ENCODE measurements around the gene CELF2.

DNA sequence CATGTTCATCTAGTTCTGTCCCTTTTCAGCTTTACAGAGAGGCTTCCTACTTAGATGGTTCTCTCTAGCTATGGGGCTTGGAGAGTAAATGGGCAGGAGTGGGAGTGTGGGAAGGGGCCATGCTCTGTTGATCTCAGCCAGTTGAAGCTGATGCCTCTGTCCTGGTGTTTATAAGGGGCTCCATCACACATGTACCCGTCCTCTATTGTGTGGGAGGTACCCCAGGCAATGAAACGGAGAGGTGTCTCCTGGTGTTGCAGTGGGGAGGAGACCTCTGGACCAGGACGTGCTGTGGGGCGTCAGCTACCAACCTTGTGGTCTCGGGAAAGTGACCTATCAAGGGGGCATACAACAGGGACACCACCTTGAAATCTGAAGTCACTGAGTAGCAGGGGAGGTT lies 173.5 kb downstream of the CELF2 start:
- TF ChIP-seq, protein P1, sequence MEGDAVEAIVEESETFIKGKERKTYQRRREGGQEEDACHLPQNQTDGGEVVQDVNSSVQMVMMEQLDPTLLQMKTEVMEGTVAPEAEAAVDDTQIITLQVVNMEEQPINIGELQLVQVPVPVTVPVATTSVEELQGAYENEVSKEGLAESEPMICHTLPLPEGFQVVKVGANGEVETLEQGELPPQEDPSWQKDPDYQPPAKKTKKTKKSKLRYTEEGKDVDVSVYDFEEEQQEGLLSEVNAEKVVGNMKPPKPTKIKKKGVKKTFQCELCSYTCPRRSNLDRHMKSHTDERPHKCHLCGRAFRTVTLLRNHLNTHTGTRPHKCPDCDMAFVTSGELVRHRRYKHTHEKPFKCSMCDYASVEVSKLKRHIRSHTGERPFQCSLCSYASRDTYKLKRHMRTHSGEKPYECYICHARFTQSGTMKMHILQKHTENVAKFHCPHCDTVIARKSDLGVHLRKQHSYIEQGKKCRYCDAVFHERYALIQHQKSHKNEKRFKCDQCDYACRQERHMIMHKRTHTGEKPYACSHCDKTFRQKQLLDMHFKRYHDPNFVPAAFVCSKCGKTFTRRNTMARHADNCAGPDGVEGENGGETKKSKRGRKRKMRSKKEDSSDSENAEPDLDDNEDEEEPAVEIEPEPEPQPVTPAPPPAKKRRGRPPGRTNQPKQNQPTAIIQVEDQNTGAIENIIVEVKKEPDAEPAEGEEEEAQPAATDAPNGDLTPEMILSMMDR (conservative IDR thresholded peaks at IDR 0.05; ENCODE audit: low read depth, low read length) = no peak
- no peak for TF ChIP-seq EZH2 (IDR thresholded peaks at IDR 0.05; ENCODE audit: borderline replicate concordance, low read depth, low read length, poor library complexity, severe bottlenecking)
